Keratinocyte (primary cell): Measurements from ENCODE around the gene LINC00237.

ENCODE experiments used
- EZH2 ChIP-seq: IDR thresholded peaks from one replicate; pipeline ENCODE4 v1.6.1; 2012; ENCODE audit warnings: inconsistent platforms, mild to moderate bottlenecking, low read length, moderate library complexity
- TF ChIP-seq, protein P1 (sequence below), 3 experiments: IDR thresholded peaks in 1 of 3; conservative IDR thresholded peaks in 1 of 3; optimal IDR thresholded peaks in 1 of 3; 2 replicates in 2 of 3; 3 replicates in 1 of 3; pipeline versions ENCODE3 to v1.5.1; 2011; ENCODE audit warnings: low read length in 3 of 3, mild to moderate bottlenecking in 3 of 3, moderate library complexity in 2 of 3, control low read depth in 1 of 3, inconsistent platforms in 1 of 3; ENCODE audit not compliant: insufficient read depth in 2 of 3; ENCODE audit errors: extremely low read depth in 1 of 3

DNA sequence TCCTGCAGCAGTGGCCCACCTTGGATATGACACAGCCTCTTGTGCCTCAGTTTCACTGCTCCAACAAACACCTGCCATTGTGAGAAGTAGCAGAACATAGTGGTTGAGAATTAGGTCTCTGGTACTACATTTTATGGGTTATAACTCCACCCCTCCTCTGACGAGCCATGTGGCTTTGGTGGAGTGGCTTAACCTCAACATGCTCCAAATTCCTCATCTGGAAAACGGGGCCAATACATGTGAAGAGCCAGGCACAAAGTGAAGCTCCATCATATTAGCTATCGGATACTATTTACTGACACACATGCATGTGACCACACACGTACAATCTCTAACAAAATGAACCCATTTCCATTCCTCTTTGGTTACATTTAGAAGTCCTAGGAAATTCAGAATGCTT is 11.4 kb upstream of the LINC00237 start:
- TF ChIP-seq, protein P1, sequence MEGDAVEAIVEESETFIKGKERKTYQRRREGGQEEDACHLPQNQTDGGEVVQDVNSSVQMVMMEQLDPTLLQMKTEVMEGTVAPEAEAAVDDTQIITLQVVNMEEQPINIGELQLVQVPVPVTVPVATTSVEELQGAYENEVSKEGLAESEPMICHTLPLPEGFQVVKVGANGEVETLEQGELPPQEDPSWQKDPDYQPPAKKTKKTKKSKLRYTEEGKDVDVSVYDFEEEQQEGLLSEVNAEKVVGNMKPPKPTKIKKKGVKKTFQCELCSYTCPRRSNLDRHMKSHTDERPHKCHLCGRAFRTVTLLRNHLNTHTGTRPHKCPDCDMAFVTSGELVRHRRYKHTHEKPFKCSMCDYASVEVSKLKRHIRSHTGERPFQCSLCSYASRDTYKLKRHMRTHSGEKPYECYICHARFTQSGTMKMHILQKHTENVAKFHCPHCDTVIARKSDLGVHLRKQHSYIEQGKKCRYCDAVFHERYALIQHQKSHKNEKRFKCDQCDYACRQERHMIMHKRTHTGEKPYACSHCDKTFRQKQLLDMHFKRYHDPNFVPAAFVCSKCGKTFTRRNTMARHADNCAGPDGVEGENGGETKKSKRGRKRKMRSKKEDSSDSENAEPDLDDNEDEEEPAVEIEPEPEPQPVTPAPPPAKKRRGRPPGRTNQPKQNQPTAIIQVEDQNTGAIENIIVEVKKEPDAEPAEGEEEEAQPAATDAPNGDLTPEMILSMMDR (optimal IDR thresholded peaks at IDR 0.05 in 1 of 3, IDR thresholded peaks at IDR 0.05 in 1 of 3, conservative IDR thresholded peaks at IDR 0.05 in 1 of 3; ENCODE audit: extremely low read depth in 1 of 3, insufficient read depth in 2 of 3, low read length in 3 of 3), result no peak
- no peak for TF ChIP-seq EZH2
